Activated CD4-positive, alpha-beta T cell treated with anti-CD3 and anti-CD28 coated beads for 48 hours (primary cell): ENCODE measurements around the gene IL1A.

Experiments
- DNase-seq: peaks from one replicate; pipeline ENCODE4 v3.0.0-alpha.2; 2020

The IL1A gene

GRCh38 chr2:112757265-112757664, 27.0 kb downstream of the IL1A start:
- DNase-seq = no peak

DNA sequence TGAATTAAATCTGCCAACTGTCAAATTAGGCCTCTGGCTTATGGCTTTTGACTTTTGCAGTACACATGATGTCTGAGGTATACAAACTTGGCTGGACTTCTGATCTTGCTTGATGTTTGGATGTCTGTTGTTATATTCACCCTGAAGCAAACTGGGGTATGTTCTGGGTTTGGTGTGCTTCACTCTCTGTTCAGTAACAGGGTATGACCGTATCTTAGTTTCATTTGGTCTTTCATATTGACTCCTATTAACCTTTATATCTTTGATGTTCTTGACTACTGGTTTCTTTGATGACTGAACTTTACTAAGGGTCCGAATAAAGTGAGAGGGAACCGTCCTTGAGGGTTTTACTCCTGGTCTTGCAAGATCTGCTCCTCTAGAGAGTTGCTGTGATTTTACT, 28.1 kb downstream of the IL1A start:
- DNase-seq = no peak

- DNase-seq = no peak
These were observed 28.8 kb downstream of the IL1A start for GRCh38 chr2:112755444-112755843.

- DNase-seq = no peak
These were observed 29.7 kb downstream of the IL1A start for GRCh38 chr2:112754564-112754963.

DNA sequence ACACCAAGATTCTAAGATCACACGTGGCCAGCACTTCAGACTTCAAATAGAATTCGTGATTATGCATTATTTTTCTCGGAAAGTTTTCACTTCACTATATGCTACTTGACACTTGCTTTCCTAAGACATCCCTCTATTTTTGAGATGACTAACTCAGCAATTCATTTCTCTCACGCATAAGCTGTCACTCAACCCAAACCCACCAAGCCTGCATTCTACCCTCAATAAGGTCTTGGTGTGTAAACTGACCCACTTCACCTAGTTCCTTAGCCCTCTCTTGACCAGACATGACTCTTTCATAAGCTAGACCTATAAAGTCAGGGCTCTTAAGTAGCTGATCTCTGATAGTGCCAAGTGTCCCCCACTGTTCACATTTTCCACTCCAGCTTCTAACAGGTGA, 31.6 kb downstream of the IL1A start:
- DNase-seq = no peak

- DNase-seq = no peak
These were observed 32.7 kb downstream of the IL1A start for GRCh38 chr2:112751451-112752197.

GRCh38 chr2:112750560-112750843, 33.8 kb downstream of the IL1A start:
- DNase-seq = no peak

GRCh38 chr2:112749755-112750559, 34.3 kb downstream of the IL1A start:
- DNase-seq = peak; percentile 89

DNA sequence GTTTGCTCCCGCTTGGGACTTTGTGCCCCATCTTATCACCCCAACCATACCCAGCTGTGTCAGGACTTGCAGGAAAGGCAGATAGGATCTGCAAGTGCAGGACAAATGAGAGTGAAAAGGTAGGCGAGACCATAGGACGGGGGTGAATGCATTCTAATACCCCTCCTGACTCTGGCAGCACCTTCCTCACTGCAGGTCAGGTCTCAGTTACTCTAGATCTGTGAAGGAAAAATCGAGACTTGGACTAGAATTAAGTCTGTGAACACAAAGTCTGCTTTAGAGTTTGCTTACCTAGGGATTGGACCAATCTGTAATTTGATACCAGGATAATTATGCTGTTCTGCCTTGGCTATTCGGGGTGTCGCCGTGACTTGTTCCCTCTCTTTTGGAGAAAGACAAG, 43.8 kb downstream of the IL1A start:
- no peak for DNase-seq

DNA sequence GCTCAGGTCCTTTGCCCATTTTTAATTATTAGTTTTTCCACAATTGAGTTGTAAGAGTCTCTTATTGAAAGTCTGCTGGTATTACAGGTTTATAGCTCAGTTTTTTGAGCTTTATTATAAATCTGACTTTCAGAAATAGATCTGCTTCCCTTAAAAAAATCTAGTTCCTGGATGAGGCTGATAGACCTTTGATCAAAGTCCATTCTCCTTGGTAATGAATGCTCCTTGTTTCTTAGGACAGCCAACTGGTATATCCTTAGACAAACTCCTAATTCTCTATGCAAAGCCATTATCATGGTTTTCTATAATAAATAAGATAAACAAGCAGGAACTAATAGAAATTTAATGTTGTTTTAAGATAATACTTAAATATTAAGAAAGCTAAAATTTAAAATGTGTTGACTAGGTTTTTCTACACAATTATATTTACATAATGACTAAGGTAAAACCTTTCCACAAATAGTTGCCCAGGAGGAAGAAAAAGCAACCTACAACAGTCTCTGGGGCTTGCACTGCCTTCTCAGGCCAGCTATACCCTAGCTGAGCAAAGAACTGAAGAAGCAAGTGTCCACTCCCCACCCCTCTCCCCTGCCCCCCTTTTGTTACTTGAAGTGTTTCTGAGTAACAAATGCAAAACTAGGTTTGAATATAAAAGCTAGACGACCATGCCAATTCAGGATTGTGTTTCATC, 46.6 kb downstream of the IL1A start:
- DNase-seq = no peak

GRCh38 chr2:112733871-112734270, 50.4 kb downstream of the IL1A start:
- DNase-seq = no peak

DNA sequence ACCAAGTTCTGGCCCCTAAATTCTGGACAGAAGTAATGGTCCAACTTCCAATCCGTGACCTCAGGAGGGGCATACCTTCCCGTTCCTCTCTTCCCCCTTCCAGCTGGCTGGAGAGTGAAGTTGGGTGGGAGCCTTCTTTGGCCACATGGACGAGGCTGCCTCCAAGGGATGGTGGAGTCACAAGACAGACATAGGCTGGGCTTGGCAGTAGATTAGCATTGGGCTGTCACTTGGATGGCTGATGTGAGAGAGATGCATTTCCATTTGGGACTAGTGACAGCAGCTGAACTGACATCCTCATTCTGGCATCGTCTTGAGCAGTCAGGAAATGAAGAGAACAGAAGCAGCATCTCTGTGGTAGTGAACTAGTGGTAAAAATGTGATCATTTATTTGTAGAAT, 50.8 kb downstream of the IL1A start:
- DNase-seq = no peak

- DNase-seq = no peak
These were observed 52.8 kb downstream of the IL1A start for GRCh38 chr2:112731479-112731878.

DNA sequence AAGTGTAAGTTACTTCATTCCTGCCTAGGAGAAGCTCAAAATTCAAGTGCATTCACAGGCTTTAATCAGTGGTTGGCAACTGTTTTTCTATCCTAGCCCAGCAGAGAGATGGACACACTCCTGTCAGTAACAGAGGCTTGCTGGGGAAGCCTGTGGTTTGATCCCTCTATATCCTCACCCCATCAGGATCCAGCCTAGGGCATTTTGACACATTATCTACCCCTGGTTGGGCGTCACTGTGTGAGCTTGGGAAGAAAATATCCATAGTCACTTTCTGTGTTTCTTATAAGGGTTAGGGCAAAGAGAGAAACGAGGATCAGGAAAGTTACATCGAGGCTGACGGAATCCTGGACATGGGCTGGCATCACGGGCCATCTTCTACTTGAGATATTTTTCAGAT, 53.5 kb downstream of the IL1A start:
- DNase-seq = no peak

DNA sequence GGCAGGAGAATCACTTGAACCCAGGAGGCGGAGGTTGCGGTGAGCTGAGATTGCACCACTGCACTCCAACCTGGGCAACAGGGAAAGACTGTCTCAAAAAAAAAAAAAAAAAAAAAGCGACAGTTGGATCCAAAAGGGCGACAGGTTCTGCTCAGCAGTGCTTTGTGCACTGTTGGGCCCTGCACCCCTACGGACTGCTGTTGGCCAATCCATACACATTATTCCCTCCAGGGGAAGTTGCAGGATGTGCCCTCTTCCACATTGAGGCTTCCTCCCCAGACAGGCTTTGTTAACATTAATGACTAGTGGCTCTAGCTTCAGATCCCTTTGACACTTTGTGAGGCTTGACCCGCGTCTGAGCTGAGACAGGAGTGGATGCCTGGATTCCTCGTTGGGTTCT, 54.1 kb downstream of the IL1A start:
- no peak for DNase-seq

GRCh38 chr2:112728378-112729175, 55.7 kb downstream of the IL1A start:
- DNase-seq = no peak

GRCh38 chr2:112728029-112728362, 56.3 kb downstream of the IL1A start:
- no peak for DNase-seq

- no peak for DNase-seq
These were observed 56.8 kb downstream of the IL1A start for GRCh38 chr2:112727276-112728028.

GRCh38 chr2:112726487-112727190, 57.7 kb downstream of the IL1A start:
- DNase-seq = peak; percentile 93

GRCh38 chr2:112725545-112726457, 58.5 kb downstream of the IL1A start:
- no peak for DNase-seq
